HepG2 (cell line): Measurements from ENCODE around the gene ALDH2. TPM values are rescaled to one million over a fixed set of nuclear protein-coding genes. Genes with fewer than 3 reads are reported as not detected.

Source experiments
- ATF1 ChIP-seq: IDR thresholded peaks from 2 replicates; pipeline ENCODE4 v1.6.1; 2016; ENCODE audit warnings: mild to moderate bottlenecking, control low read depth
- BHLHE40 ChIP-seq: IDR thresholded peaks from 2 replicates; pipeline ENCODE4 v1.6.1; 2011; ENCODE audit warnings: low read length, improper control_type of control experiment
- BRCA1 ChIP-seq: sonication (generic); formaldehyde crosslinking; IDR thresholded peaks from 2 replicates; pipeline ENCODE4 v1.4.0; 2020; ENCODE audit warnings: missing genetic modification reagents
- ETV6 ChIP-seq: sonication (generic); formaldehyde crosslinking; conservative IDR thresholded peaks from 2 replicates; pipeline ENCODE4 v1.4.0; 2020; ENCODE audit warnings: missing genetic modification reagents
- FOXK2 ChIP-seq: fragments of 450-650 bp; IDR thresholded peaks from 2 replicates; pipeline ENCODE4 v1.6.1; 2016
- FOXM1 ChIP-seq: sonication (generic); formaldehyde crosslinking; IDR thresholded peaks from 2 replicates; pipeline ENCODE4 v1.5.0; 2020; ENCODE audit warnings: missing genetic modification reagents
- HDAC6 ChIP-seq: fragments of 200-600 bp; sonication (generic); IDR thresholded peaks from 2 replicates; pipeline ENCODE4 v1.7.0; 2017; ENCODE audit warnings: mild to moderate bottlenecking, antibody characterized with exemption, low read length, low read depth
- IKZF1 ChIP-seq: fragments of 450-650 bp; IDR thresholded peaks from 2 replicates; pipeline ENCODE4 v1.7.1; 2016
- KLF6 ChIP-seq: IDR thresholded peaks from 2 replicates; pipeline ENCODE4 v1.8.0; 2016; ENCODE audit warnings: missing biosample characterization, missing genetic modification reagents
- MAF1 ChIP-seq: sonication (generic); formaldehyde crosslinking; IDR thresholded peaks from 2 replicates; pipeline ENCODE4 v1.5.0; 2020; ENCODE audit warnings: missing genetic modification reagents, borderline replicate concordance
- MLLT10 ChIP-seq: sonication (generic); formaldehyde crosslinking; IDR thresholded peaks from 2 replicates; pipeline ENCODE4 v1.4.0; 2020; ENCODE audit warnings: missing genetic modification reagents
- MXD1 ChIP-seq: sonication (generic); formaldehyde crosslinking; IDR thresholded peaks from 2 replicates; pipeline ENCODE4 v1.4.0; 2020; ENCODE audit warnings: mild to moderate bottlenecking, missing genetic modification reagents
- NR2F2 ChIP-seq: IDR thresholded peaks from 2 replicates; pipeline ENCODE4 v1.6.1; 2012; ENCODE audit warnings: low read depth, inconsistent platforms, borderline replicate concordance
- POLR2A ChIP-seq, 2 experiments: IDR thresholded peaks; 2 replicates each; pipeline ENCODE4 v1.6.1; 2011; ENCODE audit warnings: low read depth in 2 of 2, low read length in 2 of 2, mild to moderate bottlenecking in 1 of 2, moderate library complexity in 1 of 2; ENCODE audit not compliant: insufficient read depth in 1 of 2
- PRDM10 ChIP-seq: sonication (generic); formaldehyde crosslinking; IDR thresholded peaks from 2 replicates; pipeline ENCODE4 v1.4.0; 2020; ENCODE audit warnings: low read depth, missing genetic modification reagents
- RNF2 ChIP-seq: fragments of 450-650 bp; conservative IDR thresholded peaks from 2 replicates; pipeline ENCODE4 v1.6.1; 2016; ENCODE audit warnings: low read depth
- SMAD1 ChIP-seq: sonication (generic); formaldehyde crosslinking; IDR thresholded peaks from 2 replicates; pipeline ENCODE4 v1.4.0; 2020; ENCODE audit warnings: missing genetic modification reagents, low read depth, mild to moderate bottlenecking, borderline replicate concordance
- ZC3H13 ChIP-seq: sonication (generic); formaldehyde crosslinking; IDR thresholded peaks from 2 replicates; pipeline ENCODE4 v1.8.1; 2023; ENCODE audit warnings: mild to moderate bottlenecking, missing genetic modification reagents, moderate library complexity
- ZNF382 ChIP-seq: sonication (generic); formaldehyde crosslinking; IDR thresholded peaks from 2 replicates; pipeline ENCODE4 v1.5.0; 2020; ENCODE audit warnings: missing genetic modification reagents, mild to moderate bottlenecking, borderline replicate concordance
- ZNF414 ChIP-seq: sonication (generic); formaldehyde crosslinking; IDR thresholded peaks from 2 replicates; pipeline ENCODE4 v1.5.0; 2020; ENCODE audit warnings: missing genetic modification reagents
- ZNF510 ChIP-seq: sonication (generic); formaldehyde crosslinking; IDR thresholded peaks from 2 replicates; pipeline ENCODE4 v1.4.0; 2020; ENCODE audit warnings: low read depth, mild to moderate bottlenecking, missing genetic modification reagents
- ZNF660 ChIP-seq: sonication (generic); formaldehyde crosslinking; IDR thresholded peaks from 2 replicates; pipeline ENCODE4 v1.5.1; 2020; ENCODE audit warnings: mild to moderate bottlenecking, low read depth, missing genetic modification reagents, borderline replicate concordance
- ZNF710 ChIP-seq: sonication (generic); formaldehyde crosslinking; IDR thresholded peaks from 2 replicates; pipeline ENCODE4 v1.5.0; 2020; ENCODE audit warnings: mild to moderate bottlenecking, missing genetic modification reagents, borderline replicate concordance
- ZNF775 ChIP-seq: sonication (generic); formaldehyde crosslinking; IDR thresholded peaks from 2 replicates; pipeline ENCODE4 v1.4.0; 2020; ENCODE audit warnings: missing genetic modification reagents, mild to moderate bottlenecking, moderate library complexity, borderline replicate concordance
- ZNF780A ChIP-seq: sonication (generic); formaldehyde crosslinking; IDR thresholded peaks from 2 replicates; pipeline ENCODE4 v1.8.0; 2022; ENCODE audit warnings: mild to moderate bottlenecking, missing genetic modification reagents, moderate library complexity
- polyA plus RNA-seq, 8 experiments: library from polyadenylated mRNA; depleted of rRNA in 3 of 8; stranded (reverse) in 7 of 8; unstranded in 1 of 8; fragments of >200 nt; fragmentation: Illumina TruSeq in 4 of 8; extraction: Trizol in 4 of 8; gene quantifications; 2 replicates each; pipeline versions ENCODE4 v1.2.1 to v1.2.3, GENCODE V29; 2011 to 2016; ENCODE audit warnings: low read depth in 4 of 8, missing spikeins in 1 of 8, mixed read lengths in 1 of 8; ENCODE audit not compliant: insufficient read depth in 1 of 8
- total RNA-seq, 5 experiments: library from RNA; depleted of rRNA; stranded (reverse); fragments of >200 nt; fragmentation: Illumina TruSeq; extraction: Trizol; gene quantifications; 2 replicates each; pipeline ENCODE4 v1.2.3, GENCODE V29; 2016; ENCODE audit warnings: low read depth in 1 of 5

Gene ALDH2
- total and polyA plus RNA-seq, 2 of the 13 experiments (the other 11 are each of a cell fraction or from before 2014, with no cell fraction given): 78.8 to 103 TPM

- TF ChIP-seq ZNF710 (CRISPR knock-in tag): peak; percentile 85
- TF ChIP-seq NR2F2: no peak
- no peak for TF ChIP-seq MAF1 (CRISPR knock-in tag)
- TF ChIP-seq MLLT10 (CRISPR knock-in tag): no peak
- TF ChIP-seq ZNF775: peak; percentile 80; the same call in 1 of the 2 replicates
- TF ChIP-seq ETV6 (CRISPR knock-in tag): no peak
- no peak; the same call in 1 of the 2 replicates for TF ChIP-seq KLF6 (CRISPR knock-in tag)
- TF ChIP-seq SMAD1 (CRISPR knock-in tag): no peak; the same call in 1 of the 2 replicates
- peak; percentile 24; the same call in 1 of the 2 replicates for TF ChIP-seq FOXM1 (CRISPR knock-in tag)
- TF ChIP-seq IKZF1: no peak
- TF ChIP-seq FOXK2: no peak
- TF ChIP-seq ATF1 (CRISPR knock-in tag): peak; percentile 98
- 0 out of 2 replicates have a peak, but pooled peaks have one; percentile 74 for TF ChIP-seq ZNF510 (CRISPR knock-in tag)
- no peak for TF ChIP-seq BRCA1 (CRISPR knock-in tag)
- peak; percentile 87; the same call in 1 of the 2 replicates for TF ChIP-seq ZNF414
- no peak for TF ChIP-seq PRDM10 (CRISPR knock-in tag)
- peak; percentile 95 for TF ChIP-seq BHLHE40
- peak; percentile 81 to 91 for TF ChIP-seq POLR2A (IDR thresholded peaks at IDR 0.05; ENCODE audit: insufficient read depth in 1 of 2, low read depth in 2 of 2, low read length in 2 of 2)
- TF ChIP-seq ZC3H13 (CRISPR knock-in tag): no peak
- peak; percentile 99 for TF ChIP-seq HDAC6
- peak; percentile 70 for TF ChIP-seq RNF2
- peak; percentile 56 for TF ChIP-seq MXD1
- TF ChIP-seq ZNF780A: no peak
- no peak for TF ChIP-seq ZNF382 (CRISPR knock-in tag)
- no peak for TF ChIP-seq ZNF660 (CRISPR knock-in tag)
Observed at GRCh38 chr12:111841750-111842555, 75.2 kb downstream of the ALDH2 start, which contains the start of gene MAPKAPK5 (continued).
